Naive thymus-derived CD4-positive, alpha-beta T cell (primary cell): ENCODE results near the gene CD180. TPM values are rescaled to one million over a fixed set of nuclear protein-coding genes. Genes with fewer than 3 reads are reported as not detected.

Experiments
- ATAC-seq: fragments of 150-1000 bp; cut with Tn5 transposase; 2 replicates; pipeline ENCODE4 v1.10.0; 2021; ENCODE audit warnings: mild to moderate bottlenecking, moderate library complexity
- CTCF ChIA-PET: fragments of 350-600 bp; sonication (Branson Sonifier 250); formaldehyde crosslinking; loops from one replicate; lab custom pipeline; 2021; ENCODE audit warnings: antibody characterized with exemption; lab: Charles Lee
- POLR2A ChIA-PET: fragments of 350-600 bp; sonication (Branson Sonifier 250); formaldehyde crosslinking; loops from one replicate; lab custom pipeline; 2021; ENCODE audit warnings: antibody characterized with exemption, inconsistent platforms; lab: Charles Lee
- DNase-seq, 9 donors: peaks; one replicate each; pipeline versions ENCODE4 v3.0.0 to v3.0.0-alpha.2; 2020 to 2022; ENCODE audit warnings: mixed read lengths in 1 of 9
- H3K27ac ChIP-seq: one replicate; pipeline ENCODE4 v1.7.0; 2013; ENCODE audit warnings: mild to moderate bottlenecking, low read depth, low read length, moderate library complexity
- H3K27me3 ChIP-seq, 2 donors: one replicate each; pipeline ENCODE4 v1.7.0; 2013; ENCODE audit warnings: low read length in 2 of 2, mild to moderate bottlenecking in 2 of 2, moderate library complexity in 2 of 2; ENCODE audit not compliant: control insufficient read depth in 2 of 2, insufficient read depth in 2 of 2
- H3K36me3 ChIP-seq, 3 experiments: 1 replicate in 2 of 3; 2 replicates in 1 of 3; pipeline ENCODE4 v1.7.0; 2013; ENCODE audit warnings: low read length in 3 of 3, mild to moderate bottlenecking in 3 of 3, moderate library complexity in 1 of 3; ENCODE audit not compliant: insufficient read depth in 3 of 3, control insufficient read depth in 2 of 3
- H3K4me1 ChIP-seq, 2 donors: one replicate each; pipeline ENCODE4 v1.7.0; 2013; ENCODE audit warnings: low read length in 2 of 2, mild to moderate bottlenecking in 2 of 2, moderate library complexity in 1 of 2; ENCODE audit not compliant: control insufficient read depth in 2 of 2, insufficient read depth in 2 of 2
- H3K4me3 ChIP-seq: 2 replicates; pipeline ENCODE4 v1.7.0; 2013; ENCODE audit warnings: mild to moderate bottlenecking, low read length
- H3K9me3 ChIP-seq, 3 experiments: 1 replicate in 2 of 3; 2 replicates in 1 of 3; pipeline ENCODE4 v1.7.0; 2013; ENCODE audit warnings: low read length in 3 of 3; ENCODE audit not compliant: control insufficient read depth in 2 of 3
- H3K27ac Mint-ChIP-seq, 9 donors: one replicate each; pipeline ENCODE4 v1.8.0; 2020 to 2022; ENCODE audit warnings: mixed read lengths in 9 of 9, mild to moderate bottlenecking in 8 of 9, moderate library complexity in 5 of 9, inconsistent platforms in 2 of 9
- H3K27me3 Mint-ChIP-seq, 5 donors: one replicate each; pipeline ENCODE4 v1.8.0; 2021 to 2022; ENCODE audit warnings: mixed read lengths in 5 of 5, mild to moderate bottlenecking in 1 of 5
- H3K36me3 Mint-ChIP-seq, 5 donors: one replicate each; pipeline ENCODE4 v1.8.0; 2020 to 2022; ENCODE audit warnings: mixed read lengths in 5 of 5, mild to moderate bottlenecking in 3 of 5, inconsistent platforms in 1 of 5
- H3K4me1 Mint-ChIP-seq, 7 donors: one replicate each; pipeline ENCODE4 v1.8.0; 2020 to 2022; ENCODE audit warnings: mixed read lengths in 7 of 7, mild to moderate bottlenecking in 3 of 7, inconsistent platforms in 1 of 7
- H3K4me3 Mint-ChIP-seq, 10 donors: one replicate each; pipeline ENCODE4 v1.8.0; 2020 to 2022; ENCODE audit warnings: mild to moderate bottlenecking in 10 of 10, mixed read lengths in 10 of 10, moderate library complexity in 6 of 10, inconsistent platforms in 2 of 10
- H3K9me3 Mint-ChIP-seq, 11 donors: one replicate each; pipeline ENCODE4 v1.8.0; 2020 to 2022; ENCODE audit warnings: mixed read lengths in 11 of 11, mild to moderate bottlenecking in 4 of 11, inconsistent platforms in 1 of 11, moderate library complexity in 1 of 11
- intact Hi-C, 2 donors: fragments of 100-400 bp; cut with micrococcal nuclease; formaldehyde crosslinking; loops; one replicate each; pipeline ENCODE4 v1.15.1; 2023
- polyA plus RNA-seq, 2 donors: library from polyadenylated mRNA; unstranded; fragments of 300-500 nt; fragmentation: Illumina TruSeq; gene quantifications; one replicate each; pipeline ENCODE4 v1.2.3, GENCODE V29; 2021
- total RNA-seq, 6 experiments: library from RNA in 5 of 6; stranded (reverse) in 5 of 6; gene quantifications; 1 replicate in 5 of 6; 2 replicates in 1 of 6; pipeline ENCODE4 v1.2.3 and lab custom pipeline; 2021 to 2026

Gene CD180
- total and polyA plus RNA-seq, 7 experiments from 2014 or later: 0.20 to 6.4 (median 0.65) TPM

DNA sequence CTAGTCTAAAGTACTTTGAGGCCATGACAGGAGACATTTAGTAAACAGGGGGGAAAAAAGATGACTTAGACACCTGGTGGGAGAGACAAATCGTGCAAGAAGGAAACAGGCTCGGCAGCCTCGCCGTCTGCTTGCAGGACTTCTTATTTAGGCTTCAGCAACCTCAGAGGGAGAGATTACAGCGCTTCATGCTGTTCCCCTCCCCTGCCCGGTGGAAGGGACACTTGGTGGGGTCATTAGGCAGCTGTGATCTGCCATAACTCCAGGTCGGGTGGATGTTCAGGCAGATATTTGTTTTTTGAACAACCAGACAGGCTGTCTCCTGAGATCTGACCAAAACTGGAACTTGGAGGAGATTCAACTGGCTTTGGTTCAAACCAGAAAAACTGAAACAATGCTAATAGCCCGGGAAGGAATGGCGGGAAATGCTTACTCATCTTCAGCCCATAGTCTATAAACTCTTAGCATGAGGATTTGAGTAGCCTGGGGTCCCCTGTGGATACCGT, 38.1 kb upstream of the CD180 start:
- H3K9me3 Mint-ChIP-seq: peaks cover 0 to 1% (median 0%) of the 10 kb centered on the region in 11 donors
- peaks cover 0 to 13% (median 3%) of the 10 kb centered on the region in 7 donors for H3K4me1 Mint-ChIP-seq
- DNase-seq (no peak), ATAC-seq (no peak)
- ChIA-PET POLR2A (interaction anchor here (0.6 kb wide), 2 partner anchors 15 to 91 kb away, joined by 3 to 4 read pairs; no protein-coding TSS in a partner anchor), CTCF (no interaction called here)
- H3K36me3 ChIP-seq: no peaks in the 10 kb centered on the region
- intact Hi-C loops: no loop called here
- H3K4me3 ChIP-seq: no peak overlapping the region
- no peaks in the 10 kb centered on the region for H3K4me1 ChIP-seq
- peaks cover 0 to 8% (median 6%) of the 10 kb centered on the region in 5 donors for H3K27me3 Mint-ChIP-seq
- H3K27ac ChIP-seq: no peak overlapping the region
- H3K9me3 ChIP-seq: no peaks in the 10 kb centered on the region
- peaks cover 0 to 5% (median 0%) of the 10 kb centered on the region in 5 donors for H3K36me3 Mint-ChIP-seq
- H3K27me3 ChIP-seq: no peaks in the 10 kb centered on the region
- no peak overlapping the region for H3K4me3 Mint-ChIP-seq
- H3K27ac Mint-ChIP-seq: no peak overlapping the region

DNA sequence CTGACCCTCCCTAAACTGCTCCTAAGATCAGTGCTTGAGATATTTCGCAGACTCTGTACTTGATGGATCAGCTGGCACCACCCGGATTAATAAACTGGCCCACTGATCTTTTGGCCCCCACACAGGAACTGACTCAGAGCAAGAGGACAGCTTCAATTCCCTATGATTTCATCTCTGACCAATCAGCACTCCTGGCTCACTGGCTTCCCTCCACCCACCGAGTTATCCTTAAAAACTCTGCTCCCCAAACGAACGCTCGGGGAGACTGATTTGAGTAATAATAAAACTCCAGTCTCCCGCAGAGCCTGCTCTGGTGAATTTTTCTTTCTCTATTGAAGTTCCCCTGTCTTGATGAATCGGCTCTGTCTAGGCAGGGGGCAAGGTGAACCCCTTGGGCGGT, 36.5 kb upstream of the CD180 start:
- H3K36me3 ChIP-seq: no peaks in the 10 kb centered on the region
- H3K4me1 ChIP-seq: no peaks in the 10 kb centered on the region
- no peak overlapping the region for H3K27ac ChIP-seq
- ChIA-PET CTCF (no interaction called here), POLR2A (no interaction called here)
- H3K27me3 ChIP-seq: no peaks in the 10 kb centered on the region
- peak overlapping the region in 1 of 9 donors; percentile 77 for H3K27ac Mint-ChIP-seq
- no peak overlapping the region for H3K4me3 Mint-ChIP-seq
- peaks cover 0 to 8% (median 6%) of the 10 kb centered on the region in 5 donors for H3K27me3 Mint-ChIP-seq
- ATAC-seq (no peak), DNase-seq (no peak)
- intact Hi-C loops: no loop called here
- no peaks in the 10 kb centered on the region for H3K9me3 ChIP-seq
- peaks cover 0 to 2% (median 0%) of the 10 kb centered on the region in 11 donors for H3K9me3 Mint-ChIP-seq
- H3K4me1 Mint-ChIP-seq: peaks cover 0 to 13% (median 3%) of the 10 kb centered on the region in 7 donors
- H3K4me3 ChIP-seq: no peak overlapping the region
- H3K36me3 Mint-ChIP-seq: peaks cover 0 to 8% (median 0%) of the 10 kb centered on the region in 5 donors

DNA sequence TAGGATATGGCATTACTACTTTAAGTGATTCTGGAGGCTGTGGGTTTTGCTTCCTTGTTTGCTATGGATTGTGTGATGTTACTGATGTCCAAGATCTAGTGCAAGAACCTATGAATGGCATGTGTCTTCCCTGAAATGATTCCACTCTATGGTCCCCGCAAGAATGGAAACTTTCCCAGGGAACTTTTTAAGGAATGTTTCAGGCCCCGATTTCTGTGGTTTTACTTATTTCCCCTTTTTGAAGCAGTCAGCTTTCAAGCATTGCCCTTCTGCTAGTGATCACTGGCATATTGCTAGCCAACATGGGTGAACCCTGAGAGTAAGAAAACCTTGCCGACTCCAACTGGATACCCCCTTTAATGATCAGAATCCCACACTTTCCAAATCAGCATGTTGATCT, 26.6 kb upstream of the CD180 start:
- Histone ChIP-seq H3K4me1 (peaks cover 29 to 32% of the 10 kb centered on the region in 2 donors), H3K9me3 (no peaks in the 10 kb centered on the region), H3K36me3 (no peaks in the 10 kb centered on the region), H3K4me3 (no peak overlapping the region), H3K27me3 (no peaks in the 10 kb centered on the region), H3K27ac (no peak overlapping the region)
- no peak for DNase-seq
- ChIA-PET POLR2A (interaction anchor here (0.6 to 2.7 kb wide), 6 partner anchors 16 to 1186 kb away, joined by 3 to 12 read pairs (median 4); partner anchors contain the start of gene PIK3R1), CTCF (interaction anchor here (0.8 to 2.5 kb wide), 7 partner anchors 14 to 217 kb away, joined by 3 to 12 read pairs (median 3); no protein-coding TSS in a partner anchor)
- H3K4me1 Mint-ChIP-seq: peaks cover 29 to 59% (median 50%) of the 10 kb centered on the region in 7 donors
- peak overlapping the region in 3 of 10 donors; percentile 10 to 74 (median 27) for H3K4me3 Mint-ChIP-seq
- intact Hi-C loops: no loop called here
- H3K9me3 Mint-ChIP-seq: peaks cover 0 to 13% (median 0%) of the 10 kb centered on the region in 11 donors
- H3K27ac Mint-ChIP-seq: peak overlapping the region in 7 of 9 donors; percentile 5 to 99 (median 61)
- peaks cover 0 to 12% (median 0%) of the 10 kb centered on the region in 5 donors for H3K27me3 Mint-ChIP-seq
- peaks cover 0 to 27% (median 3%) of the 10 kb centered on the region in 5 donors for H3K36me3 Mint-ChIP-seq
- ATAC-seq: no peak

DNA sequence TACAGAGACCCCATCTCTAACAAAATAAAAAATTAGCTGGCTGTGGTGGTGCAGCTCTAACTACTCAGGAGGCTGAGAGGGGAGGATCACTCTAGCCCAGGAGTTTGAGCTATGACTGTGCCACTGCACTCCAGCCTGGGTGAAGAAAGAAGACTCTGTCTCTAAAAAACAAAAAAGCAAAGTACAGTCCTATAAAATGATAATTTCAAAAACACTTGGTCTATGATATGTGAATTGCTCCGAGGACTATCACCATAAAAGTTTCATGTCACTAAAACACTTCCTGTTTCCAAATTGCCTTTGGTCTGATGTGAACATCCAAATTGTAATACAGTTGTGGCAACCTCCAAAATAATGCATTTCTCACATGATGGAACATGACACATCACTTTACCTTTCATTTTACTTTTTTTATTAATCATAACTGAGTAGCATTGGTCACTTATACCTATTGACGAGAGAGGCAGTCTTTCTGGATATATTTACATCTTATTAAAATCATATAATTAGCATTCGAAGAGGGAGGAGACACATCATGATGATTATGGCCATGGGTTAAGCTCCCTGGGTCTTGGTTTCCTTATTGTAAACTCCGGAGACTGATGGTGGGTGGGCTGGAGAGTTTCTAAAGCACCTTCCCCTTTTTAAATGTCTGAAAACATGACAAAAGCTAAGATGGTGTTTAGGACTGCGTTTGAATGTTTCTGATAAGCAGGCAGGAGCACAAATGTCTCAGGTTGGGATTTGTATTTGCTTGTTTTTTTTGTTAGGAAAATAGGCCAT, 25.8 kb upstream of the CD180 start:
- Histone ChIP-seq H3K9me3 (no peaks in the 10 kb centered on the region), H3K4me1 (peaks cover 37 to 39% of the 10 kb centered on the region in 2 donors), H3K4me3 (peak overlapping the region; percentile 33), H3K27ac (peak overlapping the region; percentile 24), H3K27me3 (no peaks in the 10 kb centered on the region), H3K36me3 (no peaks in the 10 kb centered on the region)
- CTCF ChIA-PET: interaction anchor here (0.6 to 2.5 kb wide), 11 partner anchors 14 to 1800 kb away, joined by 3 to 12 read pairs (median 3); no protein-coding TSS in a partner anchor
- intact Hi-C loops: no loop called here
- Mint-ChIP-seq H3K4me1 (peaks cover 37 to 66% (median 58%) of the 10 kb centered on the region in 7 donors), H3K27ac (peak overlapping the region; percentile 61 to 99 (median 91)), H3K9me3 (peaks cover 0 to 15% (median 0%) of the 10 kb centered on the region in 11 donors), H3K36me3 (peaks cover 0 to 34% (median 3%) of the 10 kb centered on the region in 5 donors), H3K4me3 (peak overlapping the region; percentile 63 to 80 (median 71)), H3K27me3 (peaks cover 0 to 10% (median 0%) of the 10 kb centered on the region in 5 donors)
- POLR2A ChIA-PET: interaction anchor here (0.6 to 2.7 kb wide), 9 partner anchors 15 to 1236 kb away, joined by 3 to 12 read pairs (median 4); partner anchors contain the start of gene PIK3R1
- DNase-seq (no peak), ATAC-seq (peak; percentile 16)

DNA sequence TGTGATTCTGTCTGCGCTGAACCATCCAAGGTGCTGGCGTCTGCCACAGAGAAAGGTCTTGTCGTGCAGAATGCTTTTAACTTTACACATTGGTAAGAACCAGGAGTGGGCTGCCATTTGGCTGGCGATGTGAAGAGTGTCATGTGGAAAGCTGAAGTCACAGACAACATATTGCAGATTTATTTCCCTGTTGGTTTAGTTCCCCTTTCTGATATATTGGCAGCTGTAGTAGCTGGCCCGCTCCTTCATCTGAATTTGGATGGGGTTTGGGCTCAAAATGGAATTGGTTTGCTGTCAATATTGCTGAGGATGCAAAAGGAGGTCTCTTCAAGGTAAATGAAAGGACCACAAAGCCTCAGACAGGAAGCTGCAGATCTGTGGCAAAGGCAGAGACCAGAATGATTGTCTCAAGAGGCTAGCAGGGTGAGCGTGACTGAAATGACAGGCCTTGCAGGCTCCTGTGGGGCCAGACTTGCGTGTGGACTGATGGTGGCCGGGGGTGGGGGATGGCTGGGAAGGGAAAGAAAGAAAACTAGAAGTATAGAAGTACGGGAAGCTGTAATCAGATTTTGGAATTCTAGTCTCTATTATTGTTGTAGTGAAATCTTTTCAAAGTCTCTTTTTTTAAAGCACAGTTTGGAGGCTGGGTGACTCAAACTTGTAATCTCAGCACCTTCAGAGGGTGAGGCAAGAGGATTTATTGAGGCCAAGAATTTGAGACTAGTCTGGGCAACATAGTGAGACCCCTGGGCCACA, 25.1 kb upstream of the CD180 start:
- peak; percentile 85 for ATAC-seq
- no peaks in the 10 kb centered on the region for H3K9me3 ChIP-seq
- H3K27me3 ChIP-seq: no peaks in the 10 kb centered on the region
- ChIA-PET CTCF (interaction anchor here (0.6 to 2.5 kb wide), 10 partner anchors 13 to 1801 kb away, joined by 3 to 12 read pairs (median 4); no protein-coding TSS in a partner anchor), POLR2A (interaction anchor here (0.5 to 2.7 kb wide), 9 partner anchors 14 to 1237 kb away, joined by 3 to 12 read pairs (median 4); partner anchors contain the start of gene PIK3R1)
- peak overlapping the region; percentile 33 for H3K4me3 ChIP-seq
- Mint-ChIP-seq H3K27me3 (peaks cover 0 to 4% (median 0%) of the 10 kb centered on the region in 5 donors), H3K36me3 (peaks cover 0 to 35% (median 3%) of the 10 kb centered on the region in 5 donors), H3K9me3 (peaks cover 0 to 13% (median 0%) of the 10 kb centered on the region in 11 donors), H3K27ac (peak overlapping the region; percentile 61 to 99 (median 91)), H3K4me3 (peak overlapping the region; percentile 63 to 80 (median 71)), H3K4me1 (peaks cover 42 to 74% (median 66%) of the 10 kb centered on the region in 7 donors)
- intact Hi-C loops: loop anchor here in 1 of 2 donors (2.0 kb wide), 1 partner anchor 15 kb away; no protein-coding TSS in a partner anchor
- no peaks in the 10 kb centered on the region for H3K36me3 ChIP-seq
- DNase-seq: peak in 6 of 9 donors; percentile 33 to 48 (median 40)
- H3K4me1 ChIP-seq: peaks cover 44 to 47% of the 10 kb centered on the region in 2 donors
- peak overlapping the region; percentile 24 for H3K27ac ChIP-seq
